GM19351 (cell line): ENCODE measurements around the gene FCHSD2.
A peak's percentile ranks its signal among the peaks of the same experiment; 100 is the strongest.
"Not testable (repeated sequence)": the region's sequence is repeated elsewhere in the genome, so short reads cannot be mapped to it uniquely, and the experiment has no call there.

Experiments used
- ATAC-seq: cut with Tn5 transposase; IDR thresholded peaks from one replicate; pipeline ENCODE4 v1.9.1; 2021; ENCODE audit warnings: mild to moderate bottlenecking, moderate library complexity; ENCODE audit not compliant: unreplicated experiment

The FCHSD2 gene

DNA sequence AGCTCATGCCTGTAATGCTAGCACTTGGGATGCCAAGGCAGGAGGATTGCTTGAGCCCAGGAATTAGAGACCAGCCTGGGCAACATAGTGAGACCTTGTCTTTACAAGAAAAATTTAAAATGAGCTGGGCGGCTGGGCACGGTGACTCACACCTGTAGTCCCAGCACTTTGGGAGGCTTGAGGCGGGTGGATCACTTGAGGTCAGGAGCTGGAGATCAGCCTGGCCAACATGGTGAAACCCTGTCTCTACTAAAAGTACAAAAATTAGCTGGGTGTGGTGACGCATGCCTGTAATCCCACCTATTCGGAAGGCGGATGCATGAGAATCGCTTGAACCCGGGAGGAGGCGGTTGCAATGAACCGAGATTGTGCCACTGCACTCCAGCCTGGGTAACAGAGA is 330.4 kb downstream of the FCHSD2 start:
- not testable (repeated sequence) for ATAC-seq

GRCh38 chr11:72808331-72808798 is 333.8 kb downstream of the FCHSD2 start:
- no peak for ATAC-seq

- ATAC-seq, result no peak
Observed at GRCh38 chr11:72807792-72808191, 334.3 kb downstream of the FCHSD2 start.

GRCh38 chr11:72807021-72807693 is 335.0 kb downstream of the FCHSD2 start:
- no peak for ATAC-seq

- ATAC-seq, result not testable (repeated sequence)
Observed at GRCh38 chr11:72806378-72806777, 335.7 kb downstream of the FCHSD2 start.

GRCh38 chr11:72805216-72805615 is 336.9 kb downstream of the FCHSD2 start:
- ATAC-seq, result no peak

- ATAC-seq, result no peak
Observed at GRCh38 chr11:72802822-72803221, 339.3 kb downstream of the FCHSD2 start.

GRCh38 chr11:72799441-72799840 is 342.7 kb downstream of the FCHSD2 start:
- no peak for ATAC-seq

GRCh38 chr11:72798361-72798760 is 343.8 kb downstream of the FCHSD2 start:
- no peak for ATAC-seq

GRCh38 chr11:72793425-72794367 is 348.4 kb downstream of the FCHSD2 start, which contains the start of gene STARD10:
Gene STARD10 (minus strand): TSS chr11:72794047. CDS start chr11:72781181, 12,866 bp downstream.
- ATAC-seq, result peak; percentile 92

DNA sequence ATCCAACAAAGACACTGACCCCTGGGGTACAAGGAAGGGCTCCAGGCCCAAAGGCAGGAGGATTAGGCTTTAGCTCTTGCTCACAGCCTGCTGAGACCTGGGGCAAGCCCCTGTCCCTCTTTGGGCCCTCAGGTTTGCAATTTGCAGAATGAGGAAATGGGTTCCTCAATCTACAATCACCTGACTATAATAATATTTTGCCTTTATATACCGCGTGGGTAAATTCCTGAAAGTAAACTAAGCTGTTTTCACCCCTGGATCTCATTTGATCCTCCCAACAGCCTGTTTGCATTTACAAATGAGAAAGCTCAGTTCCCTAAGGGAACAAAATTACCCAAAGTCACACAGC is 349.1 kb downstream of the FCHSD2 start:
- ATAC-seq, result no peak

- no peak for ATAC-seq
Observed at GRCh38 chr11:72792437-72793021, 349.6 kb downstream of the FCHSD2 start.

GRCh38 chr11:72791228-72791627 is 350.9 kb downstream of the FCHSD2 start:
- not testable (repeated sequence) for ATAC-seq

DNA sequence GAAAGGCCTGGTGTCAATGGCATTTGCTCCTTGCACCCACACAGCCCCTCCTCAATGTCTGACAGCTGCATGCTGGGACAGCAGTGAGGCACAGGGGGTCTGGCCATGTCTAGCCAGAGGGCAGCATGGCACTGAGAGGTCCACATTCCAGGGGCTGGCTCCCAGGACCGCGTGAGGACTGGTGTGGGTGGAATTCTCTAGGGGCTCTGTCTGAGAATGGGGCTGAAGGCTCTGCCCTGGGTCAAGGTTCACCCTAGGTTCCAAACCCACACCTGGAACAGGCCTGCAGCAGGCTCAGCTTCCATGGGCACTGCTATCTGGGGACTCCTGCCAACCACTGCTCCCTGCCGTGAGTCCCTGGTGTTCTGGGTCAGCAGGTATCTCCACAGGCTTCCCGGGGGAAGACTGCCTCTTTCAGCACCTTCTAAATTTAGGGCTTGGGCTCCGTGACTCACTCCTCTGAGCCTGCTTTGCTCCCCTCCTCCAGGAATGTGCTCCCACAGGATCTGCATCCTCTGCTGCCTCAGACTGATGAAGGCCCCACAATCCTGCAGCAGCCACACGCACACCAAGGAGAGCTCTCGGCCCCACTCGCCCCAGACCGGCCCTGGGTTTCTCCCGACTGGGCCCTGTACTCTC is 352.5 kb downstream of the FCHSD2 start:
- ATAC-seq, result no peak

GRCh38 chr11:72788241-72788640 is 353.9 kb downstream of the FCHSD2 start:
- no peak for ATAC-seq

DNA sequence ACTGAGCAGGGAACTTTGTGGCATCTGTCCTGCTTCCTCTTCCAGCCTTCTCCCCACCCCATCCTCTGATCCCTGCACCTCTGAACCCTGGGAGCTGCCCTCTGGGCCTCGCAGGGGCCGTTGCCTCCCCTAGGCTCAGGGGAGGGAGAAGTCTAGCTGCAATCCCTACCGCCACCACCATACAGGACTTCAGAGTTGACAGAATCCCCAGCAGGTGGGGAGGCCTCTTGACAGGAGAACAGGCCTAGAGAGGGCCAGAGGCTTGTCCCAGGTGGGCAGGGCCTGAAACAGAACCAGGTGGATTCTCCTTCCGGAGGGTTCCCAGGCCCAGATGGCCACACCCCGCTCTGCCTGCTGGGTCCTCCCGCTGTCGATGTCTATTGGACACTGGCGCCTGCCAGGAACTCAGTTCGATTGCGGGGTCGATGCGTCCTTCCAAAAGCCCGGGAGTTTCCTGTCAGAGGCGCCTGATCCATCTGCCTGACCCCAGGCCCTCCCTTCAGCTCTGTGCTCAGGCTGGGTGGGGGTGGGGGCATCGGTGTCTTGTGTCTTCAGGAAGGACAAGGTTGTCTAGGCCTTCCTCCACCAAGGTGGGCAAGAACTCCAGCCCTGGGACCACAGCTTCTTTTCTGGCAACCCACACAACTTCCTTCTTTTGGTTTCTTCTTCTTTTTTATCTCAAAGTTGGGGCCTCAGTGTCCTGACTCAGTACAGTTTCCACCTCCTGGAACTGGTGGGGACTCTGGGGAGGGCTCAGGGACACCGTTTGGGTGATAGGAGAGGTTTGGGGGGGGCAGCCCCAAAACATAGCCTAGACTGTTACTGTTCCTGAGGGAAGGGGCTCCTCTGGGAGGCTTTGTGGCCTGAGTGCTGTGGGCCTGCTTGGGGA is 354.7 kb downstream of the FCHSD2 start:
- peak; percentile 75 for ATAC-seq
